BLaER1 treated with 17β-estradiol and CSF1 and Interleukin-3, amounts not matched to agents 10 nM and 100 nM (cell line): ENCODE data around the gene SFMBT2.

Experiments used
- H3K27ac ChIP-seq, 11 experiments: shearing (Covaris generic); formaldehyde crosslinking; 2 replicates each; pipeline ENCODE4 v1.8.1; 2022
- H3K27me3 ChIP-seq, 11 experiments: shearing (Covaris generic); formaldehyde crosslinking; 2 replicates each; pipeline ENCODE4 v1.8.1; 2022
- H3K36me3 ChIP-seq, 11 experiments: shearing (Covaris generic); formaldehyde crosslinking; 2 replicates each; pipeline ENCODE4 v1.8.1; 2022
- H3K4me1 ChIP-seq, 10 experiments: shearing (Covaris generic); formaldehyde crosslinking; 2 replicates each; pipeline ENCODE4 v1.8.1; 2022
- H3K4me2 ChIP-seq, 11 experiments: shearing (Covaris generic); formaldehyde crosslinking; 2 replicates each; pipeline ENCODE4 v1.8.1; 2022
- H3K4me3 ChIP-seq, 10 experiments: shearing (Covaris generic); formaldehyde crosslinking; 2 replicates each; pipeline ENCODE4 v1.8.1; 2022
- H3K9ac ChIP-seq, 11 experiments: shearing (Covaris generic); formaldehyde crosslinking; 2 replicates each; pipeline ENCODE4 v1.8.1; 2022
- H3K9me3 ChIP-seq, 11 experiments: shearing (Covaris generic); formaldehyde crosslinking; replicated peaks in 1 of 11; 2 replicates each; pipeline ENCODE4 v1.8.1; 2022
- H4K20me1 ChIP-seq, 11 experiments: shearing (Covaris generic); formaldehyde crosslinking; 2 replicates each; pipeline ENCODE4 v1.8.1; 2022
- Cebpa-rat ChIP-seq, 11 experiments: shearing (Covaris generic); IDR thresholded peaks; 2 replicates each; pipeline ENCODE4 v1.8.1; 2022

Gene SFMBT2

DNA sequence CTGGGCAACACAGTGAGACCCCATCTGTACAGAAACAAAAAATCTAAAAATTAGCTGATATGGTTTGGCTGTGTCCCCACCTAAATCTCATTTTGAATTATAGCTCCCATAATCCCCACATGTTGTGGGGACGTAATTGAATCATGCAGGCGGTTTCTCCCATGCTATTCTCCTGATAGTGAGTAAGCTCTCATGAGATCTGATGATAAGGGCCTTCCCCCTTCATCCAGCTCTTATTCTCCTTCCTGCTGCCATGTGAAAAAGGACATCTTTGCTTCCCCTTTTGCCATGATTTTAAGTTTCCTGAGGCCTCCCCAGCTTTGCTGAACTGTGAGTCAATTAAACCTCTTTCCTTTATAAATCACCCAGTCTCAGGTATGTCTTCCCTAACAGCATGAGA lies 136.5 kb downstream of the SFMBT2 start:
- Histone ChIP-seq H3K27ac (peak overlapping the region in 6 of 11 experiments; percentile 15 to 49 (median 46); a peak in 6 of 22 replicates), H3K4me1 (peaks cover 43 to 59% (median 53%) of the 10 kb centered on the region in 10 experiments), H3K9me3 (peaks cover 24 to 67% (median 60%) of the 10 kb centered on the region in 11 experiments), H4K20me1 (no peaks in the 10 kb centered on the region), H3K4me2 (peak overlapping the region in 5 of 11 experiments; percentile 44 to 60 (median 56); a peak in 8 of 22 replicates), H3K27me3 (no peaks in the 10 kb centered on the region), H3K36me3 (peaks cover 8 to 100% (median 98%) of the 10 kb centered on the region in 11 experiments; a peak in 20 of 22 replicates), H3K9ac (no peak overlapping the region), H3K4me3 (peak overlapping the region in 1 of 10 experiments; percentile 9; a peak in 1 of 20 replicates)
- no peak for TF ChIP-seq Cebpa-rat (IDR thresholded peaks at IDR 0.05)

DNA sequence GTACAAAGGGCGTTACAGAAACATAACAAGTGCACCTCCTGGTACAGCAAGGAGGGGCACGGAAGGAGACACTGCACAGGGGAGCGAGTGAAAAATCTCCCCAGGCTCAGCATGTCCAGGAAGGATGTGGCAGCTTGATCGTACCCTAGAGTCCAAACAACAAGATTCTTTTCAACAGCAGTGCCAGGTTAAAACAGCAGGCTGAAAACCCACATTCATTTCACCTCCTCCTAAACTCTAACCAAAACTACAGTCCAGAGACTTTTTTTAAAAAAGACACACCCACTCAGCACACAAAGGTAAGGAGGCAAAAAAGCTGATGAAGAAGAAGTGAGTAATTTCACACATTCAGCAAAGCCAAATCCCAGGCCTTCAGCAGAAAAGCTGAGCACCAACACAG lies 138.8 kb downstream of the SFMBT2 start:
- peaks cover 8 to 100% (median 84%) of the 10 kb centered on the region in 11 experiments; a peak in 20 of 22 replicates for H3K36me3 ChIP-seq
- H3K27me3 ChIP-seq, result no peaks in the 10 kb centered on the region
- no peak overlapping the region for H3K9ac ChIP-seq
- no peaks in the 10 kb centered on the region for H4K20me1 ChIP-seq
- peaks cover 52 to 67% (median 58%) of the 10 kb centered on the region in 10 experiments for H3K4me1 ChIP-seq
- TF ChIP-seq Cebpa-rat (IDR thresholded peaks at IDR 0.05), result no peak
- peak overlapping the region in 3 of 10 experiments; percentile 15 to 31 (median 25); a peak in 4 of 20 replicates for H3K4me3 ChIP-seq
- peak overlapping the region in 1 of 11 experiments; percentile 43; a peak in 3 of 22 replicates for H3K27ac ChIP-seq
- H3K4me2 ChIP-seq, result peak overlapping the region in 1 of 11 experiments; percentile 19; a peak in 1 of 22 replicates
- H3K9me3 ChIP-seq, result peaks cover 24 to 64% (median 55%) of the 10 kb centered on the region in 11 experiments

DNA sequence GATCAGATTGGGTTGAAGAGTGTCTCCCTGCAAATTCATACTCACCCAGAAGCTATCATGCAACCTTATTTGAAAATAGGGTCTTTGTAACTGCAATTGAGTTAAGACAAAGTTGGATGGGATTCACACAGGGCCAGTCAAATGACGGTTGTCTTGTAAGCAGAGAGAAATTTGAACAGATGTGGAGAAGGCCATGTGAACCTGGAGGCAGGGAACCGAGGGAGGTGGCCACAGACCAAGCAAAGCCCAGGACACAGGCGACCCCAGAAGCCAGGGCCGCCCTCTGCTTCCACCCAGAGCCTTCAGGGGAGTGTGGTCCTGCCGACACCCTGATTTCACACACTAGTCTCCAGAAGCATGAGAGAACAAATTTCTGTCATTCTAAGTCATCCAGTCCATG lies 140.8 kb downstream of the SFMBT2 start:
- peak overlapping the region in 7 of 11 experiments; percentile 9 to 39 (median 30); a peak in 6 of 22 replicates for H3K4me2 ChIP-seq

DNA sequence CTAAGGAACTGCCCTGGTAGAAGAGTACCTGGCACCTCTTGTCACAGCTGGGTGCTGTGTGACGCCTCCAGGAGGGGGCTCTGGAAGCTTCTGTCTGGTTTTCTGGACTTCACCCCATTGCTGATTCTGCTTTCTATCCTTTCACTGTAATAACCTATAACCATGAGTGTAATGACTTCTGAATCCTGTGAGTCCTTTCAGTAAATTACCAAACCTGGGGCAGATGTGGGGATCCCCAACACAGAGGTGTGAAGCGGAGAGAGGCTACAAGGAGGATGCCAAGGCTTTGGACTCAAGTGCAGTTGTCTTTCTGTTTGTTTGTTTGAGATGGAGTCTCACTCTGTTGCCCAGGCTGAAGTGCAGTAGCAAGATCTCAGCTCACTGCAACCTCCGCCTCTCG lies 143.7 kb downstream of the SFMBT2 start:
- Histone ChIP-seq H3K27ac (peak overlapping the region in 10 of 11 experiments; percentile 2 to 98 (median 94); a peak in 17 of 22 replicates), H4K20me1 (no peaks in the 10 kb centered on the region), H3K9ac (peak overlapping the region in 2 of 11 experiments; percentile 10 to 36; a peak in 3 of 22 replicates), H3K4me2 (peak overlapping the region; percentile 62 to 95 (median 72); a peak in 20 of 22 replicates), H3K9me3 (peaks cover 13 to 33% (median 19%) of the 10 kb centered on the region in 11 experiments), H3K4me1 (peaks cover 54 to 85% (median 81%) of the 10 kb centered on the region in 10 experiments), H3K27me3 (no peaks in the 10 kb centered on the region), H3K4me3 (no peak overlapping the region), H3K36me3 (peaks cover 5 to 80% (median 58%) of the 10 kb centered on the region in 11 experiments; a peak in 20 of 22 replicates)
- TF ChIP-seq Cebpa-rat (IDR thresholded peaks at IDR 0.05), result no peak

More for the DNA sequence above, 140.8 kb downstream of the SFMBT2 start:
- Histone ChIP-seq H3K27me3 (no peaks in the 10 kb centered on the region), H3K36me3 (peaks cover 8 to 88% (median 68%) of the 10 kb centered on the region in 11 experiments; a peak in 20 of 22 replicates), H3K4me1 (peaks cover 52 to 67% (median 60%) of the 10 kb centered on the region in 10 experiments), H3K9me3 (peaks cover 24 to 57% (median 48%) of the 10 kb centered on the region in 11 experiments), H3K4me3 (no peak overlapping the region), H3K9ac (no peak overlapping the region), H3K27ac (peak overlapping the region in 5 of 11 experiments; percentile 4 to 94 (median 18); a peak in 8 of 22 replicates), H4K20me1 (no peaks in the 10 kb centered on the region)
- no peak for TF ChIP-seq Cebpa-rat (IDR thresholded peaks at IDR 0.05)

DNA sequence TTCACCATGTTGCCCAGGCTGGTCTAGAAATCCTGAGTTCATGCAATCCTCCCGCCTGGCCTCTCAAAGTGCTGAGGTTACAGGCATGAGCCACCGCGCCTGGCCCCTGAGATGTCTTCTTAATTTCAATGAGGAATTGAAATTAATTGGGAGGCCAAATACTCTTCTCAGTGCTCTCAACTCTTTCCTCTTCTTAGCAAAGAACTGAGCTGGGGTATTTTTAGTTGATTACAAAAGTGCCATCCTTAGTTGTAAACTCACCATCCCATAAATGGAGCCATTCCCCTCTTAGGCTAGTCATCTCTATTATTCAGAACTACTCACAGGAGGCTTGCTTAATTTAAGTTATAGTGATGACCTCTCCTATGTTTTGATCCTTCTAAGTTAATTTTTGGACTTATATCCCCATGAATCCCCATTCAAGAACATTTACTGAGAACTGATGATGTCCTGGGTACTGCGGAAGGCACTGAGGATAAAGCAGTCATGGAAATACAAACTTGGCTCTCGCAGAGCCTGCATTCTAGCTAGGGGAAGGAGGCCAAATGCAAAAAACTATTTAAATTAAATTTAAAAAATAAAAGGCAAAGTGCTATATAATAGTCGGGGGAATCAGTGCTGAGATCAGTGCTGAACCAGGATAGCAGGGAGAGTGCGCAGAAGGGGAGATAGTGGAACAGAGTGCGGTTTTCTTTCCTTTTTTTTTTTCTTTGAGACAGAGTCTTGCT lies 145.3 kb downstream of the SFMBT2 start:
- Histone ChIP-seq H3K4me2 (peak overlapping the region; percentile 62 to 95 (median 72)), H3K27me3 (no peaks in the 10 kb centered on the region), H3K36me3 (peaks cover 0 to 68% (median 43%) of the 10 kb centered on the region in 11 experiments; a peak in 16 of 22 replicates), H4K20me1 (no peaks in the 10 kb centered on the region), H3K9ac (peak overlapping the region in 9 of 11 experiments; percentile 18 to 63 (median 45); a peak in 10 of 22 replicates), H3K4me3 (peak overlapping the region in 2 of 10 experiments; percentile 14 to 33; a peak in 1 of 20 replicates), H3K9me3 (peaks cover 0 to 19% (median 6%) of the 10 kb centered on the region in 11 experiments; a peak in 11 of 22 replicates), H3K27ac (peak overlapping the region in 10 of 11 experiments; percentile 32 to 98 (median 94); a peak in 19 of 22 replicates), H3K4me1 (peaks cover 60 to 99% (median 96%) of the 10 kb centered on the region in 10 experiments)
- TF ChIP-seq Cebpa-rat (IDR thresholded peaks at IDR 0.05), result 0 out of 22 replicates have a peak, but pooled peaks of 1 of the 11 experiments have one; percentile 42

DNA sequence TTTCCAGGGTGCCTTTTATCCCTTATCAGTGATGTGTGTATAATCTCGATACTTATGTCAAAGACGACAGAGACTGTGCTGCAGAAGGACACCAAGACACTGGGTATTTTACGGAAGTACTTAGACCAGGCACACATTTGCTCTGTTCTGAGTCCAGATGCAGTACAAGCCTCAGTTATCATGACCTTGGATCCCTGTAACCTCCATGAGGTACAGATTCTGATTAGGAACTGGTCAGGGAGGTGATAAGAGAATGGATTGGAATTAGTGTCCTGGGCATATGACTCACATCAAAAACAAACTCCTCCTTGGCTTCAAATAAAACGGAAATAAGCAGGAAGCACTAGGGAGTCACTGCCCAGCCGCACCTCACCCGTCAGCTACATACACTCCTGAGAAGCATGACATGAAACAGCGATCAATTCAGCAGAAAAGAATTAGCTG lies 146.5 kb downstream of the SFMBT2 start:
- H3K27me3 ChIP-seq, result no peaks in the 10 kb centered on the region
- H3K27ac ChIP-seq, result peak overlapping the region in 9 of 11 experiments; percentile 65 to 98 (median 94); a peak in 19 of 22 replicates
- H4K20me1 ChIP-seq, result no peaks in the 10 kb centered on the region
- peak overlapping the region; percentile 61 to 99 (median 77) for H3K4me2 ChIP-seq
- H3K4me1 ChIP-seq, result peaks cover 65 to 99% (median 98%) of the 10 kb centered on the region in 10 experiments
- peak overlapping the region in 2 of 10 experiments; percentile 12 to 28; a peak in 1 of 20 replicates for H3K4me3 ChIP-seq
- H3K9me3 ChIP-seq, result peaks cover 0 to 10% (median 0%) of the 10 kb centered on the region in 11 experiments; a peak in 3 of 22 replicates
- peak overlapping the region; percentile 11 to 66 (median 41); a peak in 16 of 22 replicates for H3K9ac ChIP-seq
- no peak for TF ChIP-seq Cebpa-rat (IDR thresholded peaks at IDR 0.05)
- H3K36me3 ChIP-seq, result peaks cover 0 to 56% (median 31%) of the 10 kb centered on the region in 11 experiments; a peak in 15 of 22 replicates

DNA sequence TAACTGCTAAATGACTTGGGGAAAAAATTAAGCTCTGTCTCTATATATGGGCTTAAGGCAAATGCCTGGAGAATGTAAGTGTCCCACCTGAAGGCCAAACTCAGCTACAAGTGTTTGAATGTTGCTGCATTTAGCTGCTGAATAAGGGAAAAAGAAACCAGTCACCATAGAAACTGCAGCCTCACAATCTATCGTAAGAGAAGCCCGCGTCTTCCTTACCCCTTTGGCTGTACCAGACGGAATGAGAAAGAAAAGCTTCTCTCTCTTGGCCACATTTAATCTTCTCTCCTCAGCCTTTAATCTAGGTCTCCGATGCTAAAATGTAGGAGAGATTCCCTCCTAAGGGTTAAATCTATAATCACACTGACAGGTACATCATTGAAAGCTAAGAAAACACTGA lies 147.2 kb downstream of the SFMBT2 start:
- H3K4me1 ChIP-seq, result peaks cover 65 to 100% (median 98%) of the 10 kb centered on the region in 10 experiments
- H3K27me3 ChIP-seq, result no peaks in the 10 kb centered on the region
- H3K27ac ChIP-seq, result peak overlapping the region in 9 of 11 experiments; percentile 65 to 98 (median 94); a peak in 18 of 22 replicates
- H3K4me3 ChIP-seq, result no peak overlapping the region
- no peak for TF ChIP-seq Cebpa-rat (IDR thresholded peaks at IDR 0.05)
- peak overlapping the region in 8 of 11 experiments; percentile 22 to 66 (median 57); a peak in 11 of 22 replicates for H3K9ac ChIP-seq
- peaks cover 0 to 49% (median 25%) of the 10 kb centered on the region in 11 experiments; a peak in 14 of 22 replicates for H3K36me3 ChIP-seq
- no peaks in the 10 kb centered on the region for H4K20me1 ChIP-seq
- peak overlapping the region; percentile 61 to 99 (median 77); a peak in 21 of 22 replicates for H3K4me2 ChIP-seq
- H3K9me3 ChIP-seq, result peaks cover 0 to 9% (median 0%) of the 10 kb centered on the region in 11 experiments; a peak in 3 of 22 replicates

DNA sequence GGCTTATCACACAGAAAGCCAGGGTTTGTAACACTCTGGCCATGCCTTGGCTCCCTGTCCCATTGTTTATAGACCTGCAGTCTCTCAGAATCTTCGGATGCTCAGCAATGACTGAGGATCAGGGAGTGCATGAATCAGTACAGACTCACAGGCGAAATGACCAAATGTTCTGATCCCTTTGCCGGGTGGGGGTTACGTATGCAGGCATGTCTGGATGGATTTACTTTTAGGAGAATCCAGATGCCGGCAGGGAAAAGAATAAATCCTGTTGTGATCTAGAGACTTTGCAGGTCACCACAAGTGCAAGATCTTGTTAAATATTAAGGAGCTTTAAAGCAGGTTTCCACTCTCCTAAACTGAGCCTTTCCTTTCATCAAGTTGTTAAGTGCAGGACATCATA lies 149.5 kb downstream of the SFMBT2 start:
- peaks cover 0 to 40% (median 24%) of the 10 kb centered on the region in 11 experiments; a peak in 12 of 22 replicates for H3K36me3 ChIP-seq
- H3K9ac ChIP-seq, result peak overlapping the region in 8 of 11 experiments; percentile 6 to 84 (median 76); a peak in 15 of 22 replicates
- peaks cover 0 to 9% (median 0%) of the 10 kb centered on the region in 11 experiments; a peak in 3 of 22 replicates for H3K9me3 ChIP-seq
- peak overlapping the region in 1 of 10 experiments; percentile 3; a peak in 1 of 20 replicates for H3K4me3 ChIP-seq
- H3K27me3 ChIP-seq, result no peaks in the 10 kb centered on the region
- peak overlapping the region in 9 of 11 experiments; percentile 39 to 99 (median 94); a peak in 18 of 22 replicates for H3K4me2 ChIP-seq
- H3K27ac ChIP-seq, result peak overlapping the region in 10 of 11 experiments; percentile 32 to 98 (median 94); a peak in 17 of 22 replicates
- H4K20me1 ChIP-seq, result no peaks in the 10 kb centered on the region
- H3K4me1 ChIP-seq, result peaks cover 73 to 99% (median 98%) of the 10 kb centered on the region in 10 experiments
- TF ChIP-seq Cebpa-rat (IDR thresholded peaks at IDR 0.05), result no peak
